GM06990 (cell line): ENCODE results near the gene VWA2.

Experiments used
- DNase-seq: peaks from one replicate; pipeline ENCODE4 v3.0.0-alpha.2; 2011; ENCODE audit not compliant: insufficient read length; ENCODE audit errors: extremely low read depth
- H3K27me3 ChIP-seq: replicated peaks from 2 replicates; pipeline ENCODE4 v1.6.0; 2011; ENCODE audit warnings: low read length; ENCODE audit not compliant: control insufficient read depth, insufficient read depth
- H3K36me3 ChIP-seq: 2 replicates; pipeline ENCODE4 v1.5.1; 2011; ENCODE audit warnings: low read length; ENCODE audit not compliant: control insufficient read depth, insufficient read depth
- H3K4me3 ChIP-seq: replicated peaks from 2 replicates; pipeline ENCODE4 v1.5.1; 2011; ENCODE audit warnings: low read depth, mild to moderate bottlenecking, control low read depth, low read length
- CTCF ChIP-seq: IDR thresholded peaks from 2 replicates; pipeline ENCODE4 v1.5.1; 2011; ENCODE audit warnings: low read length, control low read depth, mild to moderate bottlenecking, inconsistent platforms; ENCODE audit not compliant: insufficient read depth, poor library complexity, severe bottlenecking

The VWA2 gene

GRCh38 chr10:114334301-114334700, 95.2 kb downstream of the VWA2 start:
- H3K36me3 ChIP-seq = no peaks in the 10 kb centered on the region
- DNase-seq = no peak
- H3K4me3 ChIP-seq = no peak overlapping the region
- TF ChIP-seq CTCF = no peak
- H3K27me3 ChIP-seq = no peaks in the 10 kb centered on the region

GRCh38 chr10:114335614-114336013, 96.6 kb downstream of the VWA2 start:
- Histone ChIP-seq H3K36me3 (no peaks in the 10 kb centered on the region), H3K4me3 (no peak overlapping the region), H3K27me3 (no peaks in the 10 kb centered on the region)
- TF ChIP-seq CTCF = no peak
- no peak for DNase-seq

GRCh38 chr10:114336823-114337509, 97.9 kb downstream of the VWA2 start:
- H3K4me3 ChIP-seq = no peak overlapping the region
- DNase-seq = no peak
- H3K27me3 ChIP-seq = no peaks in the 10 kb centered on the region
- H3K36me3 ChIP-seq = no peaks in the 10 kb centered on the region
- TF ChIP-seq CTCF = no peak

- H3K27me3 ChIP-seq = no peaks in the 10 kb centered on the region
- no peak overlapping the region for H3K4me3 ChIP-seq
- no peak for TF ChIP-seq CTCF
- H3K36me3 ChIP-seq = no peaks in the 10 kb centered on the region
- no peak for DNase-seq
Observed at GRCh38 chr10:114337510-114338462, 98.7 kb downstream of the VWA2 start.

- no peak overlapping the region for H3K4me3 ChIP-seq
- no peak for TF ChIP-seq CTCF
- H3K27me3 ChIP-seq = no peaks in the 10 kb centered on the region
- no peaks in the 10 kb centered on the region for H3K36me3 ChIP-seq
- DNase-seq = no peak
Observed at GRCh38 chr10:114340816-114341215, 101.8 kb downstream of the VWA2 start.
